AG08395 (cell line): ENCODE data around the gene TSPOAP1.

Experiments used
- DNase-seq: peaks from one replicate; pipeline ENCODE4 v3.0.0; 2012; ENCODE audit warnings: mixed read lengths, low spot score

The TSPOAP1 gene, protein sequence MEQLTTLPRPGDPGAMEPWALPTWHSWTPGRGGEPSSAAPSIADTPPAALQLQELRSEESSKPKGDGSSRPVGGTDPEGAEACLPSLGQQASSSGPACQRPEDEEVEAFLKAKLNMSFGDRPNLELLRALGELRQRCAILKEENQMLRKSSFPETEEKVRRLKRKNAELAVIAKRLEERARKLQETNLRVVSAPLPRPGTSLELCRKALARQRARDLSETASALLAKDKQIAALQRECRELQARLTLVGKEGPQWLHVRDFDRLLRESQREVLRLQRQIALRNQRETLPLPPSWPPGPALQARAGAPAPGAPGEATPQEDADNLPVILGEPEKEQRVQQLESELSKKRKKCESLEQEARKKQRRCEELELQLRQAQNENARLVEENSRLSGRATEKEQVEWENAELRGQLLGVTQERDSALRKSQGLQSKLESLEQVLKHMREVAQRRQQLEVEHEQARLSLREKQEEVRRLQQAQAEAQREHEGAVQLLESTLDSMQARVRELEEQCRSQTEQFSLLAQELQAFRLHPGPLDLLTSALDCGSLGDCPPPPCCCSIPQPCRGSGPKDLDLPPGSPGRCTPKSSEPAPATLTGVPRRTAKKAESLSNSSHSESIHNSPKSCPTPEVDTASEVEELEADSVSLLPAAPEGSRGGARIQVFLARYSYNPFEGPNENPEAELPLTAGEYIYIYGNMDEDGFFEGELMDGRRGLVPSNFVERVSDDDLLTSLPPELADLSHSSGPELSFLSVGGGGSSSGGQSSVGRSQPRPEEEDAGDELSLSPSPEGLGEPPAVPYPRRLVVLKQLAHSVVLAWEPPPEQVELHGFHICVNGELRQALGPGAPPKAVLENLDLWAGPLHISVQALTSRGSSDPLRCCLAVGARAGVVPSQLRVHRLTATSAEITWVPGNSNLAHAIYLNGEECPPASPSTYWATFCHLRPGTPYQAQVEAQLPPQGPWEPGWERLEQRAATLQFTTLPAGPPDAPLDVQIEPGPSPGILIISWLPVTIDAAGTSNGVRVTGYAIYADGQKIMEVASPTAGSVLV (N-terminal part only)

DNA sequence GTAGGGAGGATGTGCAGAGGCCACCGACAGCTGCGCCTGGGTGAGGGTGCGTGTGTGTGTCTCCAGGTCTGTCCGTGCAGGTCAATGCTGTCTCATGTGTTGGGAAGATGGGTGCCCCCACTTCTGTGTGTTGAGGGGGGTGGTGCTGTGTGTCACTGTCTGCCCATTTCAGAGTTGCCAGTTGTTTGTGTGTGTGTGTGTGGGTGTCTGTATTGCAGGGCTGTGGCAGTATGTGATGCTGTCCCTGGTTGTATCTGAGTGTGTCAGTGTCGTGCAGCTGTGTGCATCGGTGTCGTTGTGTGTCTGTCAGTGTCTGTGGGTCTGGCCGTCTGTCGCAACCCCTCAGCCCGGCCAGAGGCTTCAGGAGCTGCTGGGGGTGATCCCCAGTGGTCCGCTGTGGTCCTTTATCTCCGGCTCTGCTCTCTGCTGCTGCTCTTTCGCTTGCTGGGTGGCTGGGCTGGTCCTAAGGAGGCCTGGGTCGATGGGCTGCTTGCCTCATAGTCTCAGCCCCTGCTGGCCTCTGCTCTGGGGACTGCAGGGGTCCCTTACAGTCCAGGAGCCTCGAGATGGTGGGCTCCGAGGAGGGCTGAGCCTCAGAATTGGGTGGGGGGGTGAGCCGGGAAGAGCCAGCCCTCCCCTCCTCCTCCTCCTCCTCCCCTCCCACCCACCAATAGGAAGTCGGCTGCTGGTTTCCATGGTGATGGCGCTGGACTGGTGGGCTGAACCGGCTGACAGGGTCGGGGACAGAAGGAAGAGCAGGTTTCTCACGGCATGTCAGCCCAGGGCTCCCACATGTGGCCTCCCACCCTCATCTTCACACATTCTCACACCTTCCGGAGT is at the start of gene TSPOAP1:
TSPOAP1 (minus strand) TSS at position 601 of the 840 bp plus-strand sequence. CDS start 875 bp downstream, outside the sequence.
- no peak for DNase-seq

DNA sequence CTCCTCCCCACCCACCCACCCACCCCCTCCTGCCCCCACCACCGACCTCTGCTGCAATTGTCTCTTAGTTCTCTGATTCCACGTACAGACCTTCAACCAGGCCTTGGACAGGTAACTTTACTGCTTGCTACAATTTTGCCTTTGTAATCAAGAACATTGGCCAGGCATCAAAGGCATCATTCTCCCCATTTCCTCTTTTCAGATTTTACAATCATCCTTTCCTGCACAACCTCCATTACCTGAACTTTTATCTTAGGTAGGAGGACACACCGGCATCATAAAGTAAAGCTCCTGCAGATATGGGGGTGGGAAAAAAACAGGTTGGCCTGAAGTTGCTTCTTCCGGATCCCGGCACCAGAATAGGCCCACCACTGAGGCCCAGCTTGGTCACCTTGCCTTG is 49.1 kb upstream of the TSPOAP1 start:
- DNase-seq, result no peak

DNA sequence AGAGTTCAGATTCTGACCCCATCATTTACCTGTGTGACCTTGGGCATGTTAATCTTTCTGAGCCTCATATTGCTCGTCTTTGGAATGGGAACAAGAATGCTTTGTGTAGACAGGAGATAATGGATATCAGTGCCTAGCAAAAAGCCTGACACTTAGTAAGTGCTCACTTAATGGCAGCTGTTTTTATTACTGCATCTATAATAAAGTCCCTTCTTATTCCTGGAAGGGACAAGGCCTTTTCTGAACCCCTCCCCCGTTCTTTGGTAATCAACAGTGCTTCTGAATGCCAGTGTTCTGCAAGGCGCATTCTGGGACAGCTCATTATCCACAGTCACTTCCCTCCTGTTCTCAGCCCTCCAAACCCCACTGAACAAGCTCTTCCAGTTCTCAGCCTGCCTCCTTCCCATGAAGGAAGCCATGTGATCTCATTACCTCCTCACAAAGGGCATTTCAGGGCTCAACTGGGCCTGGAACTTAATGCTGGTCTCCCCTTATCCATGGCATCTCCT is 48.6 kb upstream of the TSPOAP1 start:
- DNase-seq, result no peak

DNA sequence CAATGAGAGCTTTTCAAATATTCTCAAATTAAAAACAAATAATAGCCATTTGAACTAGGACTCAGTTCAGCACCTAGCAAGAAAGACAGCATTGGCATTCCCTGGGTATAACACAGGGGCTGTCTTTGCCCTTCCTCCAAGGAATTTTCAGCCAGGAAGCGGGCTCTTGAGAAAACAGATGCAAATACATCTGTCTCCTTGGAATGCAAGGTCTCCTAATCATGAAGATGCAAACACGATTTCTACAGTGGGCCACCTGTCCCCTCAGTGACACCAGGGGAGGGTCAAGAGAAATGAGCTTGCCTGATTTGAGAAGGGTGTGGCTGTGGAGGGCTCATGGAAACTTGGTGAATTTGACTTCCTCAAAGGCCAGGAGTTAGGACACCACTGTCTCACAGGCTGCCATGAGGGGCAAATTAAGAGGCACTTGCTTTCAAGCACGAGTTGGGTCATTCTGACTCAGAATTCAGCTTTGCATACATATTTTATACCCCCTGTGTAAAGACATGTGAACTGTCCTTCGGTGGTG is 47.9 kb upstream of the TSPOAP1 start:
- DNase-seq, result no peak

DNA sequence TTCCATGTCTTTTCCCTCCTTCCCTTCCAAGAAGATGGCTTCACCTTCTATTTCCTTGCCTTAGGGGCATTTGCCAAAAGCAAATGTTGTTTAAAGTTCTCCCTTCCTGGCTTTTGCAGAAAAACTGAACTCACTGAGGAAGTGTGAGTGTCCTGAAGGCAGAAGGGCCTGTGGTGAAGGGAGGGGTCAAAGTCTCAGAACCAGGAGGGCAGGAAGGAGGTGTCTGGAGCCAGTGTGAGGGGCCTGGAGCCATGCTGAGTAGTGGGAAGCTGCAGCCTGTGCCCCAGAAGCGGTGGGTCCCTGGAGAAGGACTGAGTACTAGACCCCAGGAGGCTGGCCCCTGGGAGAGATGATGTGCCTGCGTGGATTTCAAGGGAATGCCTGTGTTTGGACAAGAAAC is 47.2 kb upstream of the TSPOAP1 start:
- DNase-seq, result no peak

DNA sequence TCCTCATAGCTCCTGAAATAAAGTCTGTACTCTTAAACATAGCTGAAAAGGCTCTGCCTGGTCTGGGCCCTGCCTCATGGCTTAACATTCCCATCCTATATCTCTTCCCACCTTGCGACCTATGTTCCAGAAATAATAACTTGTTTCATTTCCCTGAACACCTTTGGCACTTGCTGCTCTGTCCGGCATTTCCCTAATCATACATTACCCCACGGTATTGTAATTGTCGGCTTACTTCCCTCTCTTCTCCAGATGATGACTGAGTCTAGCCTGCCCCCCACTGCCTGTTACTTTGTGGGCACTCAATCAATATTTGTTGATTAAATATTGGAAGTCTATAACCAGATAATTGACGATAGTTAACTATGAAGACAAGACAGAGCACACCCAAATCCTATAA is 46.7 kb upstream of the TSPOAP1 start:
- no peak for DNase-seq

DNA sequence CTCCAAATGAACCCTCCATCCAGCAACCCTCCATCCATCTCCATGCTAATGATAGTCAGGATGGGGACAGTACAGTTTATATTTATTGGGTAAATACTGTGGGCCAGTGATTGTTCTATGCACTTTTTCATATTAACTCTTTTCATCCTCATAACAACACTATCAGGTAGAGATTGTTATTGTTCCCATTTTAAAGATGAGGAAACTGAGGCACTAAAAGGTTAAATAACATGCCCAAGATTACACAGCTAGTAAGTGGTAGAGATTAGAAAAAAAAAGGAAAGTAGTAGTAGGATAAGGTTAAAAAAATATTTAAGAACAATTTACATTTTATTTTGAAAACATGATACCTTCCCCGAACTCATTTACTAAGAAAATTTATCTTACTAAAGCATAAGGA is 45.3 kb upstream of the TSPOAP1 start:
- no peak for DNase-seq

DNA sequence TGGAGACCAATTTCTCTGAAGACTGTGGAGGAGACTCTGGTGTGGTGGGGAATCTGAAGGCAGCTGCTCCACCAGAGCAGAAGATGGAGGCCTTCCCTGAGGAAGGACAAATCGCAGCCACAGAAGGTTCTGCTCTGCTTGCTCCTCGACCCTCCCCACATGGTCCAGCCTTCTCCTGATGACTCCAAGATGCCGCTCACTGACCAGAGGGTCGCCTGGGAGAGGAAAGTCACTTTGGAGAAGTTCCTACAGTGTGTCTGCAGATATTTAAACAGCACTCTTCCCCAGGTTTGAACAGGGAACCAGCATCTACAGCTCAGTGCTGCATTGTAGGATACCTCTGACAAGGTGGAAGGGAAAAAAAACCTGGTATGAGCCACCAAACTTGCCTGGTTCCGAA is 44.4 kb upstream of the TSPOAP1 start:
- DNase-seq, result no peak

DNA sequence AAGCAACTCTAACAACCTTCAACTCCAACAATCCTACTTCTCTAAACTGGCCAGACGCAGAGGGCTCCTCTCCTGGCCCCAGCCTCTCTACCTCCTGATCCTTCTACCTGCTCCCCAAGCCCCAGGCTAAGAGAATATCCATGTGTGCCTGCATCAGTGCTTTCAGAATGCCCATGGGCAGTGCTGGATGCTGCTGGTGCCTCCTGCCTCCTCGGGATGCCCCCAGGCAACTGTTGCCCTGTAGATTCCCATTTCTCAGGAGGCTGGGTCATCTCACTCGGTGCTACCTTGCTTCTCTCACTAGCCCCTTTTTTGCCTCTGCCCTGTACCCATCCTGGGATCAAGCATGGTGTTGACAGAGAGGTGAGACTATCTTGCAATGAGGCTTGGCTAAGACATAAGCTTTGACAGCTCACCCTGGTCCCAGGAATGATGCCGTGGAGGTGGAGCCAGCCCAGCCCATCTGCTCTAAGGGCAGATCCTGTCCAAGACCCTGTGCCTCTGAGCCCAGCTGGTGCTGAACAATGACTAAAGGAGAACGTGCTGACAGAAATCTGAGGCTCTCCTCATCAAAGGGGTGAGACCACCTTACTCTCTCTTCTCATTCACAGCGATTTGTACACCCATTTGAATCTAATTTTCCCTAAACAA is 42.8 kb upstream of the TSPOAP1 start:
- no peak for DNase-seq

DNA sequence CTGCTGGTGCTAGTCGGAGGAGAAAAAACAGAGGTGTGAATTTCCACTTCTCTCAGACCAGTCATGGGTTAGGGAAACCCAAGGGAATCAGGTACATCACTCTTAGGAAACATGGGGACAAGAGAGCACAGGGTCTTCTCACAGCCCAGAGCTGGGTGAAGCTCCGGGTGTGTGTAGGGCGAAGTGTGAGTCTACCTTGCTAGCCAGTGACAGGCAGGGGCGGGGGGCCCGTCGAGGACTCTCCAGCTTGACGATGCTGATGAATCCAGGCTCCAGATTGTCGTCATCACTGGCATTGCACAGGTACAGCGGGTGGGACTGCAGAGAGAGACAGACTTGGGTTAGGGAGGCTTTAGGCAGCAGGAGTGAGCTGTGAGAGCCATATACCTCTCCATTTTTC is 42.1 kb upstream of the TSPOAP1 start:
- DNase-seq, result no peak

DNA sequence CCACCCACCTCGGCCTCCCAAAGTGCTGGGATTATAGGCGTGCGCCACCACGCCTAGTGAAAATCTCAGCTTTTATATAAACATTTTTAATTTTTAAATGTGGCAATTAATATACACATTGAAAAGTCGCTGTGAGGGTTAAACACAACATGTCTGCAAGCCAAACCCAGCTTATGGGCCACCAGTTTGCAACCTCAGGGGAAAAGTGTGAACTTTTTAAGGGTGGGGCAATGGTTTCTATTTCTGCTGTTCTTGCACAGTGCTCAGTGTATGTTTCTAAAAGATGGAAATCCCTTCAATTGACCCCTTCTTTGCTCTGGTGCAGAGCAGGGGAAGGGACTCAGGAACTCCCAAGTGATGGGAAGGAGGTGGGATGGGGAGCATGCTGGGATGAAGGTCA is 41.7 kb upstream of the TSPOAP1 start:
- no peak for DNase-seq

DNA sequence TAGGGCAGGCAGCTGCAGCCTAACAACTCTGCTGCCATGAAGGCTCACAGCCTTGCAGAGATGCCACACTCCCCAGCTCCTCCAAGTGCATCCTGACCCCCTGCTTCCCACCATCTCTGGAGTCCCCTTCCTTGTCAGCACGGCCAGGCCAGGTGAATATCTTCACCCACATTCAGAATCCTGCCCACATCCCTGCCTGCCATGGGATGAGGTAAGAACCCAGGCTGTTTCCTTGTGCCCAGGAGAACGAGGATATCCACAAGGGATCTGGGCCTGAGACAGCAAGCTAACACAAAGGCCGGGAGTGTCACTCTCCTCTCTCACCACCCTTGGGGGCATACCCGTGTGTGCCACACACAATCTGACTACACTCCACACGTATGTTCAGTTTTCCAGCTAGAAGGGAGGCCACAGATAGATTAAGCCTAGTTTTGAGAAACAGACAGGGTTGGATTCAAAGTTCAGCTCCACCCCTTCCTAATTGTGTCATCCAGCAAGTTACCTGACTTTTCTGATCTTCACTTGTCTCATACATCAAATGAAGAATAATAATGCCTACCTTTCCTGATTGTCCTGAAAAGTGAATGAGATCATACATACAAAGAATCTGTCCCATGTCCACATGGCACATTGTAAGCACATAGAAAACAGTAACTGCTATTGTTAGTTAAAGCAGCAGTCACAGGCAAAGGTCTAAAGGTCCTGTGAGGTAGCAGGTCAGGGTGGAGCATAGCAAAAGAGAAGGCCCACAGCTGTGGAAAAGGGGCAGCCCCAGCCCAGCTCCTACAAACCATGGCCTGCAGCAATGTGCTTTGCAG is 40.8 kb upstream of the TSPOAP1 start:
- no peak for DNase-seq

DNA sequence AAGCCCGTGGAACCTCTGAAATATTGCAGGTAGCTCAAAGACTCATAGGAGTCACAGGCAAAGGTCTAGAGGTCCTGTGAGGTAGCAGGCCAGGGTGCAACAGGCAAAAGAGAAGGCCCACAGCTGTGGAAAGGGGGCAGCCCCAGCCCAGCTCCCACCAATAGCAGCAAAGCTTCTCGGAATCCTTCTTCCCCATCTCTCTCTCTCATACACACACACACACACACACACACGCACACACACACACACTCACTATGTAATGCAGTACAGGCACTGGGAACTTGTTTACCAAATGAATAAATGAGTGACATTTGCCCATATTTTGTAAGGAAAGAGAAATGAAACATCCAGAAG is 40.2 kb upstream of the TSPOAP1 start:
- DNase-seq, result no peak

DNA sequence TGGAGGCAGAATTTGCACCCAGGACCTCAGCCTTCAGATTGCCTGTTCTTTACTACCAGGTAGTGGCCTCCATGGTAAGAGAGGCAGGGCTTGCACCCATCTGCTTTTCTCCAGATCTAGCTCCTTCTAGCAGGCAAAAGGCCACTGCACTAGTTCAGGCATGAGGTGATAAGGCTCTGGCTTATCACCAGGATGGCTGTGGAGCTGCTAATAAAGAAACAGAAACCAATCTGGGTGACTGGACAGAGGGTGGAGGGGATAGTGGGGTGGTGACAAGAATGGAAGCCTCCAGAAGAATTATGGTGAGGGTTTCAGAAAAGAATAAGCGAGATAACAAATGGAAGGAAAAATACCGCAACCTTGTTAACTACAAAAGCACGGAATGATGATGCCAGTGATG is 38.9 kb upstream of the TSPOAP1 start:
- no peak for DNase-seq

DNA sequence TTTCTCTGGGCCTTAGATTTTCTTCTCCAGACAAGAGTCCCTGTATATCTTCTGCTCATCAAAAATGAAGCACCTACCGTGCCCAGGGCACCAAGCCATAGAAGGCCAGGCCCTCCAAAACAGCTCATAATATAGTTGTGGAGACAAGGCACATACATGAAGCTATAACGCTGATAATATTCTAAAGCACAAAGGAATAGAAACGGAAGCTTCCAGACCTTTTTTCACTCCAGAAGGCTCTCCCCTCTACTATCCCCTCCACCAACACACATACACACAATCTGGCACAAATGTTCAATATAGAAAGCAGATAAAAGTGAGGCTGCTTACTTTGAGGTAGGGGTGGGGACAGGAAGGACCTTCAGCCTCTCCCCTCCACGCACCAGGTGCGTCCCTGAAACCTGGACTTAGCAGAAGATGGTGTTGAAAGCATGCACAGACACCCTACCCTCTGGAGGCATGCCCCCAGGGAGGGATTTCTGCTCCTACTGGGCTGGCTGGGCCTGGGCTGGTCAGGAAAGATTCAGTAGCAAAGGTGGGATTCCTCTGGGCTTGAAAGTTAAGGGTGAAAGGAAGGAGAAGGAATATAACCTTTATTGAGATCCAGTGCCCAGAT is 37.5 kb upstream of the TSPOAP1 start:
- DNase-seq, result no peak

DNA sequence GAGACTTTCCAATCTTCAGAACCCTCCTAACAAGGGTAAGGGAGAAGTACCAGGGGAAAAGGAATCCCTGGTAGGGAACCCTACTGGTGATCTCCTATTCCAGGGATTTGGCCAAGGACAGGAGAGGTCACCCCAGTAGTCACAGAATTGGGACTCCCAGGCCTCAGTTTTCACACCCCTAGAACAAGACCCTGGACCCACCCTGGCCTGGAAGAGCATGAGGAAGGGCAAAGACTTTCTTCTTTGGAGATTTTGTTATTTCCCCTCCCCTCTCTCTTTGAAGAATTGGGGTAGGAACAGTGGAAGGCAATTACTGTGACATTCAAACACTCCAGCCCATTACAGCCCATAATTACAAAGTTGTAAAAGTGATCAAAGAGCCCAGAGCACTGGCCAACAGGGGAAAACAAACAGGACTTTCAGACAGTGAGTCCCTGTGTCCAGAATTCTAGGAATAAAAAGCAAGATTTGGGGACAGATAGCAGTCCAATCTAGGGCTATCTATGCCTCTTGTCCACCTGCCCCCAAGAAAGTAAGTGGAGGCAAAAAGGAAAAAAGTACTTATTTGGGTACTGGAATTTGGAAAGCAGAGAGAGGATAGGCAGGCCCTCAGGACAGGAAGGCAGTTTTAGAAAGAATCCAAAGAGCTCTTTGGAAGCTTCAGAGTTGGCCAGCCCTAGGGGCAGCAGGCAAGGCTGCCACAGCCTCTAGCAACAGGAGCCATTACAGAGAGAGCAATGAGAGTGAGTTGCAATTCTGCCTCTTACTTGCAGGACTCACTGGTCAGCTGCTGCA is 36.8 kb upstream of the TSPOAP1 start:
- DNase-seq, result no peak

DNA sequence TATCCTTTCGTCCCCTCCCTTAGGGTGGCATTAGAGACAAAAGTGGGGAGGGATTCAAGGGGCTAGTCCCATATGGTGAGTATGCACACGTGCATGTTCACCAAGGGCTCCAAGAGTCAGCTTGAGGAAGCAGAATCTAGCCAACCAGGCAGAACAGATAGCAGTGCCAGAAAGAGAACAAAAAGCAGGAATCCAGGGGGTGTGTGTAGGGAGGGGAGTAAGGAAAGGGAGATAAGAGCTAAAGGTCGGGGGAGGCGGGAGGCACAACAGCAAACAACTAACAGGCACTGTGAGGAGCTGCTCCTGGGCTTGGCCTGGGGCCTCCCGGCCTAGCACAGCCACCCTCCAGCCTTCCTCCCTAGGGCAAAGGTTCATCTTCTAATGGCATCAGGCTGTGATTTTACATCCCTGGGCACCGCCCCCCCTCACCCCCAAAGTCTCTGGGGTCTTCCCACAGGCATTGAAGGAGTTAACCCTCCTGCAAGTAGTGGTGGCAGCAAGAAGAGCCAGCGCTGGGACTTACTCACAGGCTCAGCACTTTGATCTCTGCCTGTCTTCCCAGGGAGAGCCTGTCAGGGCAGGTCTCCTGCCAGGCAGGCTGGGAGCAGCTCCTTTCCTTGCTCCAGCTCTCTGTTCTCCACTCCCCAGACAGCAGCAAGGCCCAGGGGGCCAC is 35.8 kb upstream of the TSPOAP1 start:
- DNase-seq, result no peak

DNA sequence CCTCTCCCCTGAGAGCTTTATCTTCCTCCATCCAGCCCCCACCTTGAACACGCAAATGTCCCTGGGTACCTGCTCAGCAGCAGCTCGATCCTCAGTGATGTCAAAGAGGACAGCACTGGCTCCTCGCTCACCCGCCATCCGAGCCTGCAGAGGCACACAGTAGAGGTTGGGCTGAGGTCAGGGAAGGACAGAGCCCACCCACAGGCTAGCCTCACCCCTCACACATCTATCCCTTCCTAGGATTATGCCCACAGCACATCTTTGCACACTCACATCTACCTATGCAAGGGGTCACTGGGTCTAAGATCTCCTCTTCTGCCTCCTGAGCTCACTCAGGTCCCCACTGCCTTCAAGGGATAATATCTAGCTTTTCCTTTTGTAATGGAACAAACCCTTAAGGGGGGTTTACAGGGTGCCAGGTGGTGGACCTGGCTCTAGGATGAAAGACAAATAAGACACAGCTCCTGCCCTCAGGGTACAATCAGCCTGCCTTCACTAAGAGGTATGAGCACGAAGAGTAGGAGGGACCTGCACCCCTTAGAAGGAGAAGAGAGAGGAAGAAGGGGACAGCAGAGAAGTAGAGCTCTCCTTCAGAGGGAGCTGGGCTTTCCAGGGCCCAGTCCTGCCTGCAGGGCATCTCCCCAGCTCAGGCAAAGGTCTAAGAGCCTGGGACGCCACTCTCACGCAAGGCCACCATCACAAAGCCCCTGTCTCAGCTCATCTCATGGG is 35.0 kb upstream of the TSPOAP1 start:
- no peak for DNase-seq
